OCI-LY3 (cell line): ENCODE results near the gene DCDC2.

Source experiments
- CTCF ChIP-seq: fragments of 200-600, 300-600 bp; sonication (generic); IDR thresholded peaks from 2 replicates; pipeline ENCODE4 v1.5.1; 2014; ENCODE audit warnings: antibody characterized with exemption, low read length, low read depth
- EZH2phosphoT487 ChIP-seq: fragments of 200-600 bp; shearing (Covaris generic); IDR thresholded peaks from 2 replicates; pipeline ENCODE4 v1.6.1; 2018; ENCODE audit warnings: antibody characterized with exemption, mixed run types, low read depth

GRCh38 chr6:24149836-24150235 lies 208.0 kb downstream of the DCDC2 start:
- TF ChIP-seq CTCF, result no peak
- no peak for TF ChIP-seq EZH2phosphoT487
